ENCODE measurements around the gene C10orf62.
"Not testable (repeated sequence)": the region's sequence is repeated elsewhere in the genome, so short reads cannot be mapped to it uniquely, and the experiment has no call there.

C10orf62 gene

DNA sequence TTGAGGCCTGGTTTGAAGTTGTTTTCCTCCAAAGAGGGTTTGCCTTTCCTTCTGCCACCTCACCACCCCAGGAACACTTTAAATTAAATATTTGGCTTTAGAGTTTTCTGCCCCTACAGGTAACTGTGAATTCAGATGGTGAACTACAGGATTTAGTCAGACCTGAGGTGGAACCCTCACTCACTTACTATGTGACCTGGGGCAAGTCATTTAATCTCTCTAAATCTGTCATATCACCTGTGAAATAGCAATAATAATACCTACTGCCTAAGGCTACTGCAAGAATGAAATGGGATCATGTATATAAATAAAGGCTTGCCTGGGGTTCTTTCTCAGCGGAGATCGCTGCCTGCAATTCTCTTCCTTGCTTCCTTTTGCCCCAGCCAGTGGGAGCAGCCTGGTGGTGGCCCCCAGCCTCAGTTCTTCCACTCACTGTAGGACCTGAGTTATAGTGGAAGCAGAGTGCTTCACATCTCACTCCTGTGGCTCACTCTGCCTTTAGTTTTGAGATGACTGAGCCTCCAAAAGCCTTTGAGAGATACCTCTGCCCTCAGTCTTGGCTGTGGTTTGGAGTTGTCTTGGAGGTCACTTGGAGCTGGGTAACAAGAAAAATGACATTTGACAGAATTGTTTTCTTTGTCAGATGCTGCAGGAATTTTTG is 23.1 kb upstream of the C10orf62 start:
- DNase-seq = no peak

DNA sequence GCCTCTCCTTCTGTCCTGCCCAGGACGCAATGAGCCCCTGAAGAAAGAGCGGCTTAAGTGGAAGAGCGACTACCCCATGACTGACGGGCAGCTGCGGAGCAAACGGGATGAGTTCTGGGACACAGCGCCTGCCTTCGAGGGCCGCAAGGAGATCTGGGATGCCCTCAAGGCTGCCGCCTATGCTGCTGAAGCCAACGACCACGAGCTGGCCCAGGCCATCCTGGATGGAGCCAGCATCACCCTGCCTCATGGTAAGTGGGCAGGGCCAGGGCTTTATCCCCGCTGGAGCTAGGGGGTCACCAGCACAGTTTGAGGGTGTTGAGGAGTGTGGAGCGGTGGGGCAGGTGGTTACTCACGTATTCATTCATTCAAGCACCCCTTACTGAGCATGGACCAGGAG is 21.6 kb upstream of the C10orf62 start:
- DNase-seq = no peak

DNA sequence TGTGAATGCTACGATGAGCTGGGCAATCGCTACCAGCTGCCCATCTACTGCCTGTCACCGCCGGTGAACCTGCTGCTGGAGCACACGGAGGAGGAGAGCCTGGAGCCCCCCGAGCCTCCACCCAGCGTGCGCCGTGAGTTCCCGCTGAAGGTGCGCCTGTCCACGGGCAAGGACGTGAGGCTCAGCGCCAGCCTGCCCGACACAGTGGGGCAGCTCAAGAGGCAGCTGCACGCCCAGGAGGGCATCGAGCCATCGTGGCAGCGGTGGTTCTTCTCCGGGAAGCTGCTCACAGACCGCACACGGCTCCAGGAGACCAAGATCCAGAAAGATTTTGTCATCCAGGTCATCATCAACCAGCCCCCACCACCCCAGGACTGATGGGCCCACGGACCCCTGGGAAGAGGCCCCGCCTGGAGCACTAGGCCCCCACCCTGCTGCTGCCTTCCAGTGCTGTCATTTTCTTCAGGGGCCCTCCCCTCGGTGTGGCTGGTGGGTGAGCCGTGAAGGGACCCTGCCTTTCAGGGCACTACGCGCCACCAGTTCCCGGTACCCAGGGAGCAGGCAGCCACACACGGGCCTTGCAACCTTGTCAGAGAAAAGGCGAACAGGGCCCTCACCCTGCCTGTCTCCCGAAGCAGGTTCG is 19.3 kb upstream of the C10orf62 start:
- DNase-seq = no peak

DNA sequence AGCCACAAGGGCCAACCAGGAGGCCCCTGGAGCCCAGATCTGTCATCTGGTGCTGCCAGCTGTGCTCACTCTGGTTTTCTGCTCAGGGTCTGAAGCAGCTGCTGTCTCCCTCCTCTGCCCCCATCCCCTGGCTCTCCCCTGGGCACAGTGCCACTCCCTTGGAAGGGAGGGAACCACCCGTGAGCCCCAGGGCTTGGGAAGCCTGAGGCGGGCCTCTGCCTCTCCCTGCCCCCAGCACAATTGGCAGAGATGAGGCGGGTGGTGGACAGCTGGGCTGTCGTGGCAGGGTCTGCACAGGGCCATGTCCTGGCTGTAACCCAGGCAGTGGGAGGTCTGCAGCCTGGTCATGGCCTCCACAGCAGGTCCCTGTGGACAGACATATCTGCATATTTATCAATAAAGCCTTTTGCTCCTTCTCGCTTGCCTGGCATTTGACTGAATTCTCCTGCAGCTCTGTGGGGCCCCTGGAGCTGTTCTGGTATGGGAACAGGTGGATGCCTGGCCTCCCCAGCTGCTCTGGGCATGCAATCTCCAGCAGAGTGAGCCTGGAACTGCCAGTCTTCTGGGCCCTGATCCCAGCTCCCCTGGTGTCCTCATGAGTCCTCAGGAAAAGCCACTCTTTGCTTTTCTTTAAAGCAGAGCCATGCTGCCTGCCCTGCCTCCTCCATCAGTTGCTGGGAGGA is 18.6 kb upstream of the C10orf62 start:
- no peak for DNase-seq

DNA sequence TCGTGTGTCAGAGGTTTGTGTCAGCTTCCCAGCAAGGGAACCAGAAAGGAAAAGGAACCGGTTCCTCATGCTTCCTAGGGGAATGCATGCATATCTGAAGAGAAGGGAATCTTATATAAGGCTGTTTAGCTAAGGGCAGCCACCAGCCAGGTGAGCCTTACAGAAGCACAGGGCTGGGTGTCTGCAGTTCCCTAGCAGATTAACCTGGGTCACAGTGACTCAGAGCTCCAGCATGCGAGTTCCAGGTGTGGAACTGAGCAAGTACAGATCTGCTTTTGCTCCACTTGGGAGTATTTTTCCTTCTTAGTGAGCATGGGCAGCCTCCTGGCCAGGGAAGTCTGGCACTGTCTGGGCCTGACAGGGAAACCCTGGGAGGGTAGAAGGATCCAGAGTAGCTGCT is 17.9 kb upstream of the C10orf62 start:
- no peak for DNase-seq

DNA sequence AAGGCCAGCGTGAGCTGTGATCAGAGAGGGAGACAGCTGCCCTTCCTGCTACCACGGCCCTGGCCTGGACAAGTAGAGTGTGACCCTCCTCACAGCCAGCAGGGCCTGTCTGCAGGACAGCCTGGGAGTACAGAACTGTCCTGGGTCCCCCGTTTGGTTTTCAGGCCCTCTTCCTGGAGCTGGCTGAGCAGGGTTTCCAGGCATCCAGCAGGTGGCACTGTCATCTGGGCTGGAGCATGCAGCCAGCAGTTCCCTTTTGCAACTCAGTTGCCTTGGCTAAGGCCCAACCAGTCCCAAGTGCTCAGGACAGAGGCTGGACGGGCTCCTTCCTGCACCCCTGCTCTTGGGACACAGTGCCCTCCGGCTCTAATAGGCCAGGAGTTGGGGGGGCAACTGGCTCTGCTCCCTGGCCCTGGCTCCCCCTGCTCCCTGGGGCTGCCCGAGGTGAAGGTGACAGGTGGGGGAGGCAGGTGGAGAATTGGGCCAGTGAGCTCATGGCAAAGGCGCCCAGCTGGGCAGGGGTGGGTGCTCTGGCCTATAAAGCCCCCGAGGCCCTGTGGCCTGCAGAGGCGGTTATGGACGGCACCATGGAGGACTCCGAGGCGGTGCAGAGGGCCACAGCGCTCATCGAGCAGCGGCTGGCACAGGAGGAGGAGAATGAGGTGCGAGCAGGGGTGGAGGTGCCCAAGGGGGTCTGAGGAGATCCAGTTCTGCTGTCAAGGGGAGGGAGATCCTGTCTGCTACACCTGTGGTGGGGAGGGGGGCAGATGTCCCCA is 17.1 kb upstream of the C10orf62 start, which contains the start of gene ANKRD2:
Gene ANKRD2 (plus strand): TSS at position 566 of the 776 bp plus-strand sequence. CDS start 10 bp downstream, at position 576.
- peak; percentile 80 to 87 for DNase-seq

DNA sequence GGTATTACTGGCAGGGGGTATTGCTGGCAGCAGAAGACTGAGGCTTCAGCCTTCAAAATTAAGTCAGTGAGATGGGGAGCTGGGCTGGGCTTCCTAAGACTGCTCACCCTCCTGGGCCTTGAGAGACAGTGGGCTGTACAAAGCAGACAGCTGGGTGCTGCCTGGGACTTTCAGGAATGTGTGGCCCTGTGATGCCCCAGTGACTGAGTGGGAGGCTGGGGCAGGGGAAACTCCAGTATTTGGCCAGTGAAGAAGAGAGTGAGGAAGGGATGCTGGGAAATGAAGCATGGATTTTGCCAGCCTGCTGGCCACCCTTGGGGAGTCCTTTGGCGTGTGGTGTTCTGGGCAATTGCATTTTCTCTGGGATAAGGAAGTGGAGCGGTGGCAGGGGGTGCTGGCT is 16.5 kb upstream of the C10orf62 start:
- no peak for DNase-seq

DNA sequence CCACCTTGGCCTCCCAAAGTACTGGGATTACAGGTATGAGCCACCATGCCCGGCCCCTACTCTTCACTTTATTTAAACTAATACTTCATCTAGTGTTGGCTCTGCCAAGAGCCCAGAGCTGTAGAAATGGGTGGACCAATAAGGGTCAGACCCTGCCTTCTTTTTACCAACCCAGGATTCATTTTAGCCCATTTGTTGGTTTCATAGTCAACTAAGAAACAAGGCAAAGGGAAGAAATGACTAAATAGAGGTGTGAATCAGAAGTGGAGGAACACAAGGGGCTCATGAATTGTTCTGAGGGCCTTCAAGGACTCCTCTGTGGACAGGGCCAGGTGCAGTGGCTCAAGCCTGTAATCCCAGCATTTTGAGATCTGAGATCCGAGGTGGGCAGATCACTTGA is 15.8 kb upstream of the C10orf62 start:
- DNase-seq = no peak

DNA sequence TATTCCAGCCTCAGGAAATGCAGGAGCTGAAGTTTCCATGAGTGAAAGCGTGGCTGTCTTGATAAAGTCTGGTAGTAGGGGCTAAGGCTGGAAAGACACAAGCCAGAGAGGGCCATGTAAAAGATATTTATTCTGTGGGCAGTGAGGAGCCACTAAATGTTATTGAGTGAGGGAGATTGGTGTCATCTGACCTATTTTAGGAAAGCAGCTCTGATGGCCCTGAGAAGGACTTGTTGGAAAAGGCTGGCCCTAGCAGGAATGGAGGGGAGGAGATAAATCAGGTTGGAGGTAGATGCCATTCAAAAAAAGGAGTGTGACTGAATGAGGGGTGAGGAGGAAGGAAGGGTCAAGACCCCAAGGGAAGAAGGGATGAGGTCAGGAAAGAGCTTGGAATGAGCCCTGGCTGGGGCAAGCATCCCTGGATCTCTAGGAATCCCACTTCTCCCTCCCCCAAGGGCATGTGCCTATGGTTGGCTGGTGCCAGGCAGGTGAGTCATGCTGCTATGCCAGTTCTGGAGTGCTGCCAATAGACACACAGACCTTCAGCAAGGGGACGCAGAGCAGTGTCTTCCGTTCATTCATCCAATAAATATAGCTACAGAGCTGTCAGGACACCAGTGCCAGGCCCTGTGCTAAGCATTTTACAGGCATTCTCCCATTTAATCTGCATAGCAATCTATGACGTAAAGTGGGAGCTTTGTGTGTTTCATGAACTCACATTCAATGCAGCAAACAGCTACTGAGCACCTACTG is 15.0 kb upstream of the C10orf62 start:
- no peak for DNase-seq

DNA sequence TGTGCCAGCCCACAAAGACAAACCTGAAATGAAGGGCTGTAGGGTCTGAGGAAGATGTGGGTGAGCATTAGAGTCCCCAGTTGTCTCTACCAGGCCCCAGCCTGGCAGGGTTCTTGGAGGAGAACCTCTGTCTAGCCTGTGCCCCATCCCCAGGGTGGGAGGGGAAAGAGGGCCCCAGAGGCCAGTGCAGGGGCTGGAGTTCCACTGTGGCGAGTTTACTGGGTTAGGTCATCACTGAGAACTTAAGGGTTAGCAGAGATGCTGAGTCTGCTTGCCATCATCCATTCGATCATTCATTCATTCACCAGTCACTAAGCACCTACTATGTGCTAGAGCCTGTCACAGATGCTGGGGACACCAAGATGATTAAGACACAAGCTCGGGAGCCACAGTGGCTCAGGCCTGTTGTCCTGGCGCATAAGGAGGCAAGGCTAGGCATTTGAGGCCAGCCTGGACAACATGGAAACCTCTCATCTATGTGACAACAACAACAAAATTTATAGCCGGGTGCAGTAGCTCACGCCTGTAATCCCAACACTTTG is 14.3 kb upstream of the C10orf62 start:
- DNase-seq = no peak

DNA sequence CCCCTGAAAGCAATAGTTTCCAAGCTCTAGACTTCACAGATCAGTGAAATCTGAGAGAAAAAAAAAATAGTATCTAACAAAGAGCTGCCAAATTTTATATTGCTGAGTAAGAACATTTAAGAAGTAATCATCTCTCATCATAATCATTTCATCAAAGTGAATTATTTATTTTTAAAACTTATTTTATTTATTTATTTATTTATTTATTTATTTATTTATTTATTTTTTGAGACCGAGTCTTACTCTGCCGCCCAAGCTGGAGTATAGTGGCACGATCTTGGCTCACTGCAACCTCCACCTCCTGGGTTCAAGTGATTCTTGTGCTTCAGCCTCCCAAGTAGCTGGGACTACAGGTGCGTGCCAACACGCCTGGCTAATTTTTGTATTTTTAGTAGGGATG is 13.0 kb upstream of the C10orf62 start:
- not testable (repeated sequence) for DNase-seq

DNA sequence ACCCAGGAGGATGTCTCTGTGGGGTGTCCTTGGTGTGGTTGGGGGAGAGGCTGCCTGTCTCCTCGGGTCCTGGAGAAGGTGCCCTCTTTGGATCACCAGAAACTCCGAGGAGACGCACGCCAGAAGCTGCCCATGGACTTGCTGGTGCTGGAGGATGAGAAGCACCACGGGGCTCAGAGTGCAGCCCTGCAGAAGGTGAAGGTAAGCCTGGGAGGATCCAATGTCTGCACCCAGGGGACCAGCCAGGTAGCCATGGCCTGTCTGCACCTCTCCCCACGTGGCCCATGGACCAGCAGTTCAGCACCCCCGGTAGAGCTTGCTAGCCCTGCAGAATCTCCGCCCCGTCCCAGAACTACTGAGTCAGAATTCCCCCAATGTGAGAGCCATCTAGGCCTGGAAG is 11.8 kb upstream of the C10orf62 start:
- no peak for DNase-seq

DNA sequence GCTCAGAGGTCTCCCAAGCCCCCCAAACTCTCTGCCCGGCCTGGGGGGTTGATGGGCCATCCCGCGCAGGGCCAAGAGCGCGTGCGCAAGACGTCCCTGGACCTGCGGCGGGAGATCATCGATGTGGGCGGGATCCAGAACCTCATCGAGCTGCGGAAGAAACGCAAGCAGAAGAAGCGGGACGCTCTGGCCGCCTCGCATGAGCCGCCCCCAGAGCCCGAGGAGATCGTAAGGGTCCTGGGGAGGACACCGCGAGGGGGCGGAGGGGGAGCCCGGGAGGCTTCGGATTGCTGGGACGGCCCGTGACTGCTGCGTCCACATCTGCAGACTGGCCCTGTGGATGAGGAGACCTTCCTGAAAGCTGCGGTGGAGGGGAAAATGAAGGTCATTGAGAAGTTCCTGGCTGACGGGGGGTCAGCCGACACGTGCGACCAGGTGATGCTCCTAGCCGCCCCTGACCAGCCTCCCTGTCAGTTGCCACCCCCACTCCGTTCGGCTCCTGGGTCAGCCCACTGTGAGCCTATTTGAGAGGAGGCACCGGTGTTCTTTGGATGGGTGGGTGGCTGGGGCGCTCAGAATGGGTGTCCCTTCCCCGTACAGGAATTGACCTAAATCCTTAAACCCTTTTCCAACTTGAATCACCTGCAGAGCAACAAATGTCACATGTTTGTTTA is 11.2 kb upstream of the C10orf62 start:
- DNase-seq = no peak

DNA sequence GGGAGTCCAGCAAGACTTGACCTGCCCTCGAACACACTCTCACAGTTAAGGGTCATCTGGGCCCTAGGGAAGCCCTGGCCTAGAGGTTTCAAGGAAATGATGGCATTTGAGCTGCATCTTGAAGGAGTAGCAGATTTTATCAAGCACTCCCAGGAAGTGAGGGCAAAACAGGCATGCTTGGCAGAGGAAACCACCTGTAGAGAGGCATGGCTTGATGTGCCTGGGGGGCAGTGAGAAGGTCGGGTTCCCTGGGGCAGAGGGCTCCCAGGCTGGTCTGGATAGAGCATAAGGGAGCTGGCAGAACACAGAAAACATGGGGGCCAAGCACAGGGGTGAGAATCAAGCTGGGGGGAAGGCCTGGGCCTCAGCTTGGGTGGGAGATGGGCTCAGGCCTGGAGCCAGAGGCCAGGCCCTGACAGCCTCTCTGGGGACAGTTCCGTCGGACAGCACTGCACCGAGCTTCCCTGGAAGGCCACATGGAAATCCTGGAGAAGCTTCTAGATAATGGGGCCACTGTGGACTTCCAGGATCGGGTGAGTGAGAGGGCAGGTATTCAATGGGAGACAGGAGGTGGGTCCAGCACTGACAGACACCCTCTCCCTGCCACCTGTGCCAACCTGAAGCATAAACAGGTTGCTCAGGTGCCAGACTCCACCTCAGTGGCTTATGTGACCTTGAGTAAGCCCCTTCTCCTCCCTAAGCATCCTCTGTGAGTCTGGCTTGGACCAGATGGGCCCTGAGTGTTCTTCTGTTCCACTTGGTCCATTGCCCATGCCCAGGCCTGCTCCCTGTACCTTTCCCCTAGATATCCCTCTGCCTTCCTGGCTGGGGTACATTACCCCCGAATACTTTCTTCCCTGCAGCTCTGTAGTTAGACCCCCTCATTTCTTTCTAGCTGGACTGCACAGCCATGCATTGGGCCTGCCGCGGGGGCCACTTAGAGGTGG is 8.8 kb upstream of the C10orf62 start:
- no peak for DNase-seq

DNA sequence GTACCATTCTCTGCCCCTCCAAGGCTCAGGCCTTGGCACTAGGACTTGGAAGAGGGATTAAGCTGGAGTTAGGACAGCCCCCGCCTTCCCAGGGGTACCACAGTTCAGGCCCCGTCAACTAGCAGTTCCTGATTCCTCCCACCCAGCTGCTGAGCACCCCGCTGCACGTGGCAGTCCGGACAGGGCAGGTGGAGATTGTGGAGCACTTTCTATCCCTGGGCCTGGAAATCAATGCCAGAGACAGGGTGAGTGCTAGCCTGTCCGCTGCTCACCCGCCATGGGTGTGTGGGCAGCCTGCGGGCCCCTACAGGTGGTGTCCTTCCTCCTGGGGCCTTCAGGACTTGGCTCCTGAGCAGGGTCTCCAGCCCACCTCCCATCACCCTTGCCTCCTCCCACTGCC is 7.4 kb upstream of the C10orf62 start:
- no peak for DNase-seq

DNA sequence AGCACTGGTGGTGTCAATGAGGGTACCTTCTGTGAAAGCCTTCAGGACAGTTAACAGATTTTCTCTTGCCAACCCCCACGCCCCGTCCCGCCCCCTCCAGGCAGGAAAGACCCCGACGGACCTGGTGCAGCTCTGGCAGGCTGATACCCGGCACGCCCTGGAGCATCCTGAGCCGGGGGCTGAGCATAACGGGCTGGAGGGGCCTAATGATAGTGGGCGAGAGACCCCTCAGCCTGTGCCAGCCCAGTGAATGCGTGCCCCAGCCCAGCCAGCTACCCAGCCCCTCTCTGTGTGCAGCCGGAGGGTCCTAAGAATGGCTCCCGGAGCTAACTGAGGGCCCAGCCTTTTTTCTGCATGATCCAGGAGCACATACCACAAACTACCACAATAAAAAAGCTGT is 6.0 kb upstream of the C10orf62 start:
- no peak for DNase-seq

DNA sequence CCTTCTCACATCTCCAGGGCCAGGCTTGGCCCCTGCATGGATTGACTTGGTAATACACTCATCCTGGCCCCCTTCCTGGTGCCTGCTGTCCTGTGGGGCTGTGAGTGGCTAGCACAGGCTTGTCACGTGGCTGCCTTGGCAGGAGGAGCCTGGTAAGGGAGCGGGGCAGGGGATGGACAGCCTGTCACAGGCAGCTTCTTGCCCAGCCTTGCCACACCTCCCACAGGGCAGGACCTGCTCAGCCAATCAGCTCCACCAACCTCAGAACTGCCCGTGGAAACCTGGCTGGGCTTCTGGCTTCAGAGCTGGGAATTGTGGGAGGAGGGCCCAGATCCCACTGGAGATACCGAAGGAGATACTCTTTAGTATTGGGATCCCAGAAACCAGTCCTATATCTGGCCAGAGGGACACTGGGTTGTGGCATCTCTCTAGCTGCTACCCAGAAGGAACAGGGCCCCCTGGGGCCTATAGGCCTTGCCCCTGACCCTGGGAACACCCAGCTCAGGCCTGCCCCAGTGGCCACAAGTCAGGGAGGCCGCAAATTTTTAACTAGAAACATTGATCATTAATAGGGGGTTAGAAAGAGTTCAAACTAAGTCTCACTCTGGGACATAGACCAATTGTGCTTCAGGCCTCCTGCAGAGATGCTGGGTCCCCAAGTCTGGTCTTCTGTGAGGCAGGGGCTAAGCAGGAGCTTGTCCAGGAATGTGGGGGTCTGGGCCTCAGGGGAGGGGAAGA is 5.3 kb upstream of the C10orf62 start, which contains the start of gene HOGA1:
Gene HOGA1 (plus strand): TSS at position 330 of the 738 bp plus-strand sequence. CDS start 315 bp downstream, at position 645.
- no peak for DNase-seq

DNA sequence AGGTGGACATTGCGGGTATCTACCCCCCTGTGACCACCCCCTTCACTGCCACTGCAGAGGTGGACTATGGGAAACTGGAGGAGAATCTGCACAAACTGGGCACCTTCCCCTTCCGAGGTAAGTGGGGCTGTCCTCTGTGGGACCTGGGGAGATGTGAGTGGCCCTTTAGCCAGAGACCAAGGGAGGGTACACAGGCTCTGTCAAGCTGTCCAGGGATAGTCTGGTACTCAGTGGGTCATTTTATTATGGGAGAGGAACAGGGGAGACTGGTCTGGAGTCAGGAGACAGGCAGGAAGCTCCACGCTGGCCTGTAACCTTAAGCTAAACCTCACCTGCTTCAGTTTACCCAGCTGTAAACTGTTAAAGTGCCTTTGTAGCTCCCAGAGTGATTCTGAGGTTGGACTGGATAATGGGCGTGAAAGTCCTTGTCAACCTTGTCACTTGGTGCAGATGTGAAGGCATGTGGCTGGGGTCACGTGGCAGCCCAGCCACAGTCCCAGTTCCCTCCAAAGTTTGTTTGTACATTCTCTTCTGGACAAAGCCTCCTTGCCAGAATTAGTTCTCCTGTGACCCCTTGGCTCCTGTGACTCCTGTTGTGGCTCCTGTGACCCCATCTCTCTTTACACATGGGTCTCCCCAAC is 4.6 kb upstream of the C10orf62 start:
- DNase-seq = no peak

DNA sequence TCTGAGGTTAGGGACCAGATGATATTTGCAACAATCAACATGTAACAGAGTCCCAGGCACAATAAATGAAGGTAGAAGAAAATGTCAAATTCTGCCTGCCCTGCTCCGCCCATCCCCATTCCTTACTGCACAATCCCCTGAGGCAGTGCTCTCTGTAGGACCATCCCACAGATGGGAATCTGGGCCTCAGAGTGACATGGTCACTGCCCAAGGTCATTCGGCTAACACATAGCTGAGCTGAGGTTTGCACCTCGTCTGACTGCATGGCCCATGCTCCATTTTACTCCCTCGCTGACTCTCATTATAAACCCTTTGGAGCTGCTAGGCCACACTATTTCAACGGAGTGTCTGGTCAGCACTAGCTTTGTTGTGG is 4.1 kb upstream of the C10orf62 start:
- DNase-seq = no peak

Measured in inflammatory macrophage (primary cell).